ENCODE data around the gene FNDC3B.

- TF ChIP-seq GATA2 (IDR thresholded peaks at IDR 0.05; ENCODE audit: low read depth, low read length) (no peak), GATA3 (IDR thresholded peaks at IDR 0.05; ENCODE audit: low read depth, low read length) (no peak)
Measured at GRCh38 chr3:172189987-172190603, 150.7 kb downstream of the FNDC3B start.
